ENCODE results near the gene TRIOBP.
"Not testable (repeated sequence)": the region's sequence is repeated elsewhere in the genome, so short reads cannot be mapped to it uniquely, and the experiment has no call there.

The TRIOBP gene

GRCh38 chr22:37690407-37690806 lies 6.4 kb upstream of the TRIOBP start:
- no peak overlapping the region for H3K27ac ChIP-seq
- no peak for TF ChIP-seq ZFX (IDR thresholded peaks at IDR 0.05)
- no peak for TF ChIP-seq CTCF (conservative IDR thresholded peaks at IDR 0.05)

GRCh38 chr22:37690901-37691504 lies 5.8 kb upstream of the TRIOBP start:
- TF ChIP-seq CTCF (conservative IDR thresholded peaks at IDR 0.05), result no peak
- TF ChIP-seq ZFX (IDR thresholded peaks at IDR 0.05), result no peak
- no peak overlapping the region for H3K27ac ChIP-seq

DNA sequence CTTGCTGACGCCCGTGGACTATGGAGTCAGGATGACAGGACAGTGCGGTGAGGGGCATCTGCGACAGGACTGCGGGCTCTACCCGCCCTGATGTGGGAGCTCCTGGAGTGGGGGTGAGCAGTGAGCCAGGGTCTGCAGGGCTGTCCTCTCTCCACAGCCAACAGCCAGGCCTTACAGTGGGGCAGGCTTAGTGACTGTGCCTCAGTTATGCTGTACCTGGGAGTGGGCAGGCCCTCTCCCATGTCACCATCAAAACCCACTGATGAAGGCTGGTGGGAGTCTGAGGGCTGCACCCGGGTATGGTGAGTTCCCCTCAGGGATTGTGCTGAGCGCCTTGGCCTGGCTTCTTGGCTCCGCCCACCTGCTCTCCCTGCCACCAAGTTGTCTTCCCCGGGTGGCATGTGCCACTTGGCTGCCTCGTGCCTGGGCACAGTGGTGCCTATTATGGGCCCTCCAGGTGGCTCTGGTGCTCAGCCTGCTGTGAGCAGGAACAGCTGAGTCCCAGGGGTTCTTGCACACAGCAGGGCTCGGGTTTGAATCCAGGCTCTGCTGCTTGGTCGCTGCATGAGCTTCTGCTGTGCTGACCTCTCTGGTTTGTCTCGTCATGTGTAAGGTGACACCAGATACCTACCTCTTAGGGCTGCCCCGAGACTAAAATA lies 4.1 kb upstream of the TRIOBP start:
- no peak overlapping the region for H3K27ac ChIP-seq
- TF ChIP-seq CTCF (conservative IDR thresholded peaks at IDR 0.05) (no peak), ZFX (IDR thresholded peaks at IDR 0.05) (no peak)

DNA sequence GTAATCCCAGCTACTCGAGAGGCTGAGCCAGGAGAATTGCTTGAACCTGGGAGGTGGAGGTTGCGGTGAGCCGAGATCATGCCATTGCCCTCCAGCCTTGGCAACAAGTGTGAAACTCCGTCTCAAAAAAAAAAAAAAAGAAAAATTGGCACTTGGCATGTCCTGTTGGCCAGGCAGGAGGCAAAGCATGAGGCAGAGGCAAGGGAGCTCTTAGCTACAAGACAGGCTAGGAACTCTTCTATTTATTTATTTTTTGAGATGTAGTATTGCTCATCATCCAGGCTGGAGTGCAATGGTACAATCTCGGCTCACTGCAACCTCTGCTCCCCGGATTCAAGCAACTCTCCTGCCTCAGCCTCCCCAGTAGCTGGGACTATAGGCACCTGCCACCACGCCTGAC lies 2.7 kb upstream of the TRIOBP start:
- H3K27ac ChIP-seq, result not testable (repeated sequence)

DNA sequence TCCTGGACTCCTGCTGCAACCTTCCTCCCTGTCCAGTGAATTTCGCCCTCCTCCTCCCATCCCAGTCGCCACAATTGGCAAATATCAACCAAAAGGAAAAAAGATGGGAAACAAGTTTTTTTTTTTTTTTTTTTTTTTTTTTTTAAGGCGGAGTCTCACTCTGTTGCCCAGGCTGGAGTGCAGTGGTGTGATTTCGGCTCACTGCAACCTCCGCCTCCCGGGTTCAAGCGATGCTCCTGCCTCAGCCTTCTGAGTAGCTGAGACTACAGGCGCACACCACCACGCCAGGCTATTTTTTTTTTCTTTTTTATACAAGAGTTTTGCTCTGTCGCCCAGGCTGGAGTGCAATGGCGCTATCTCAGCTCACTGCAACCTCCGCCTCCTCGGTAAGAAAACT lies 590 bp upstream of the TRIOBP start:
- peak overlapping the region; percentile 24; the same call in 1 of the 2 replicates for H3K27ac ChIP-seq

- TF ChIP-seq ZFX (IDR thresholded peaks at IDR 0.05) (no peak), CTCF (conservative IDR thresholded peaks at IDR 0.05) (no peak)
- H3K27ac ChIP-seq, result no peak overlapping the region
These were observed 639 bp downstream of the TRIOBP start for GRCh38 chr22:37697538-37697835.

GRCh38 chr22:37701141-37701786 lies 4.4 kb downstream of the TRIOBP start:
- no peak for TF ChIP-seq ZFX (IDR thresholded peaks at IDR 0.05)
- TF ChIP-seq CTCF (conservative IDR thresholded peaks at IDR 0.05), result no peak
- no peak overlapping the region for H3K27ac ChIP-seq

- TF ChIP-seq ZFX (IDR thresholded peaks at IDR 0.05), result no peak
- no peak for TF ChIP-seq CTCF (conservative IDR thresholded peaks at IDR 0.05)
- no peak overlapping the region for H3K27ac ChIP-seq
These were observed 7.1 kb downstream of the TRIOBP start for GRCh38 chr22:37703906-37704305.
